ENCODE results near the gene FUT8.

The FUT8 gene

GRCh38 chr14:65769151-65769550, 356.6 kb downstream of the FUT8 start:
- no peak for DNase-seq (ENCODE audit: low read depth in 4 of 4, low spot score in 1 of 4)

- no peak for DNase-seq (ENCODE audit: low read depth in 4 of 4, low spot score in 1 of 4)
Observed at GRCh38 chr14:65770681-65771080, 358.2 kb downstream of the FUT8 start.

GRCh38 chr14:65771271-65771670, 358.7 kb downstream of the FUT8 start:
- no peak for DNase-seq (ENCODE audit: low read depth in 4 of 4, low spot score in 1 of 4)

- DNase-seq (ENCODE audit: low read depth in 4 of 4, low spot score in 1 of 4) = no peak
Observed at GRCh38 chr14:65772466-65772865, 359.9 kb downstream of the FUT8 start.

- no peak for DNase-seq (ENCODE audit: low read depth in 4 of 4, low spot score in 1 of 4)
Observed at GRCh38 chr14:65772921-65773574, 360.5 kb downstream of the FUT8 start.

- DNase-seq (ENCODE audit: low read depth in 4 of 4, low spot score in 1 of 4) = no peak
Observed at GRCh38 chr14:65774041-65774440, 361.5 kb downstream of the FUT8 start.

GRCh38 chr14:65776193-65776852, 363.8 kb downstream of the FUT8 start:
- DNase-seq (ENCODE audit: low read depth in 4 of 4, low spot score in 1 of 4) = no peak

- DNase-seq (ENCODE audit: low read depth in 4 of 4, low spot score in 1 of 4) = no peak
Observed at GRCh38 chr14:65780566-65780965, 368.0 kb downstream of the FUT8 start.

- DNase-seq (ENCODE audit: low read depth in 4 of 4, low spot score in 1 of 4) = no peak
Observed at GRCh38 chr14:65783101-65783500, 370.6 kb downstream of the FUT8 start.

GRCh38 chr14:65783576-65783975, 371.0 kb downstream of the FUT8 start:
- no peak for DNase-seq (ENCODE audit: low read depth in 4 of 4, low spot score in 1 of 4)

- no peak for DNase-seq (ENCODE audit: low read depth in 4 of 4, low spot score in 1 of 4)
Observed at GRCh38 chr14:65784574-65784973, 372.0 kb downstream of the FUT8 start.

- no peak for DNase-seq (ENCODE audit: low read depth in 4 of 4, low spot score in 1 of 4)
Observed at GRCh38 chr14:65787461-65787860, 374.9 kb downstream of the FUT8 start.

- no peak for DNase-seq (ENCODE audit: low read depth in 4 of 4, low spot score in 1 of 4)
Observed at GRCh38 chr14:65788876-65789275, 376.3 kb downstream of the FUT8 start.

GRCh38 chr14:65789363-65789762, 376.8 kb downstream of the FUT8 start:
- DNase-seq (ENCODE audit: low read depth in 4 of 4, low spot score in 1 of 4) = no peak

- no peak for DNase-seq (ENCODE audit: low read depth in 4 of 4, low spot score in 1 of 4)
Observed at GRCh38 chr14:65790172-65790815, 377.8 kb downstream of the FUT8 start.

GRCh38 chr14:65791191-65791981, 378.9 kb downstream of the FUT8 start:
- peak in 1 of 4 experiments; percentile 7 for DNase-seq (ENCODE audit: low read depth in 4 of 4, low spot score in 1 of 4)

GRCh38 chr14:65792208-65792905, 379.8 kb downstream of the FUT8 start:
- no peak for DNase-seq (ENCODE audit: low read depth in 4 of 4, low spot score in 1 of 4)
